Right lobe of liver (tissue), 4 donors: ENCODE data around the gene FSCB.

Source experiments
- CTCF ChIP-seq, 4 donors: fragments of 200-600 bp in 3 of 4; fragments of 450-650 bp in 1 of 4; IDR thresholded peaks; one replicate each; pipeline versions ENCODE4 v1.5.1 to v1.8.0; 2016 to 2022; ENCODE audit warnings: antibody characterized with exemption in 4 of 4, mild to moderate bottlenecking in 2 of 4
- POLR2A ChIP-seq: fragments of 450-650 bp; IDR thresholded peaks from one replicate; pipeline ENCODE4 v1.6.1; 2017; ENCODE audit warnings: antibody characterized with exemption, mild to moderate bottlenecking
- donor health status: DM: no; HTN: no; CAD: no.
- donor health status: DM: no; HTN: no; CAD: no.
- donor health status: DM: no; HTN: yes; CAD: no.

GRCh38 chr14:44530475-44530874 is 23.4 kb upstream of the FSCB start:
- TF ChIP-seq CTCF (IDR thresholded peaks at IDR 0.05) (no peak), POLR2A (no peak)
